Spleen (tissue), 7 donors: ENCODE measurements around the gene CSRP2.

Source experiments
- CTCF ChIP-seq, 11 experiments: fragments of 200-600 bp in 7 of 11; fragments of 450-650 bp in 4 of 11; sonication (generic) in 4 of 11; IDR thresholded peaks in 8 of 11; conservative IDR thresholded peaks in 3 of 11; 1 replicate in 7 of 11; 2 replicates in 4 of 11; pipeline versions ENCODE4 v1.4.0 to v1.8.0; 2016 to 2021; ENCODE audit warnings: antibody characterized with exemption in 11 of 11, inconsistent platforms in 4 of 11, mild to moderate bottlenecking in 1 of 11
- POLR2AphosphoS5 ChIP-seq, 3 donors: sonication (generic); formaldehyde crosslinking; IDR thresholded peaks; one replicate each; pipeline ENCODE4 v1.5.1; 2017; ENCODE audit warnings: antibody characterized with exemption in 3 of 3
- donor health status: DM: no; HTN: no; CAD: no; lungs with moderate emphysema.
- donor health status: DM: no; HTN: no; CAD: no.
- donor health status: DM: no; HTN: no; CAD: no.

GRCh38 chr12:76810671-76811419 is 68.0 kb downstream of the CSRP2 start:
- TF ChIP-seq CTCF (IDR thresholded peaks at IDR 0.05 in 8 of 11, conservative IDR thresholded peaks at IDR 0.05 in 3 of 11) (no peak), POLR2AphosphoS5 (IDR thresholded peaks at IDR 0.05) (no peak)
